ENCODE measurements around the gene MRPL33. TPM values are rescaled to one million over a fixed set of nuclear protein-coding genes. Genes with fewer than 3 reads are reported as not detected.

MRPL33 gene
- polyA plus RNA-seq, 1 donor from 2014 or later = 406 TPM

GRCh38 chr2:27806311-27807059 lies 35.0 kb downstream of the MRPL33 start:
- Histone ChIP-seq H3F3A (ENCODE audit: insufficient read depth, low read length, poor library complexity, severe bottlenecking) (no peaks in the 10 kb centered on the region), H3K9ac (ENCODE audit: low read length) (no peak overlapping the region), H3K4me3 (ENCODE audit: low read length) (no peak overlapping the region), H3K27me3 (ENCODE audit: insufficient read depth, low read depth, low read length) (no peaks in the 10 kb centered on the region), H3K36me3 (ENCODE audit: insufficient read depth, low read length) (no peaks in the 10 kb centered on the region), H3K79me2 (replicated peaks; ENCODE audit: insufficient read depth, low read length) (no peaks in the 10 kb centered on the region), H3K9me3 (ENCODE audit: low read length) (no peaks in the 10 kb centered on the region), H3K9me2 (ENCODE audit: insufficient read depth, low read length) (no peaks in the 10 kb centered on the region), H4K20me1 (ENCODE audit: insufficient read depth) (no peaks in the 10 kb centered on the region), H3K27ac (ENCODE audit: low read length) (no peak overlapping the region), H3K4me2 (ENCODE audit: low read length) (no peak overlapping the region), H2AFZ (ENCODE audit: low read depth, low read length) (no peak overlapping the region)
- TF ChIP-seq RAD21 (conservative IDR thresholded peaks at IDR 0.05) (no peak), EZH2 (IDR thresholded peaks at IDR 0.05; ENCODE audit: borderline replicate concordance, insufficient read depth, low read length, poor library complexity, severe bottlenecking) (no peak), POLR2AphosphoS5 (IDR thresholded peaks at IDR 0.05) (no peak), EP300 (conservative IDR thresholded peaks at IDR 0.05; ENCODE audit: poor library complexity, severe bottlenecking) (no peak), MXI1 (conservative IDR thresholded peaks at IDR 0.05; ENCODE audit: poor library complexity, severe bottlenecking) (no peak), SMC3 (conservative IDR thresholded peaks at IDR 0.05; ENCODE audit: poor library complexity) (no peak), TAF1 (IDR thresholded peaks at IDR 0.05; ENCODE audit: low read depth) (no peak)
- TF ChIP-seq, protein P1, sequence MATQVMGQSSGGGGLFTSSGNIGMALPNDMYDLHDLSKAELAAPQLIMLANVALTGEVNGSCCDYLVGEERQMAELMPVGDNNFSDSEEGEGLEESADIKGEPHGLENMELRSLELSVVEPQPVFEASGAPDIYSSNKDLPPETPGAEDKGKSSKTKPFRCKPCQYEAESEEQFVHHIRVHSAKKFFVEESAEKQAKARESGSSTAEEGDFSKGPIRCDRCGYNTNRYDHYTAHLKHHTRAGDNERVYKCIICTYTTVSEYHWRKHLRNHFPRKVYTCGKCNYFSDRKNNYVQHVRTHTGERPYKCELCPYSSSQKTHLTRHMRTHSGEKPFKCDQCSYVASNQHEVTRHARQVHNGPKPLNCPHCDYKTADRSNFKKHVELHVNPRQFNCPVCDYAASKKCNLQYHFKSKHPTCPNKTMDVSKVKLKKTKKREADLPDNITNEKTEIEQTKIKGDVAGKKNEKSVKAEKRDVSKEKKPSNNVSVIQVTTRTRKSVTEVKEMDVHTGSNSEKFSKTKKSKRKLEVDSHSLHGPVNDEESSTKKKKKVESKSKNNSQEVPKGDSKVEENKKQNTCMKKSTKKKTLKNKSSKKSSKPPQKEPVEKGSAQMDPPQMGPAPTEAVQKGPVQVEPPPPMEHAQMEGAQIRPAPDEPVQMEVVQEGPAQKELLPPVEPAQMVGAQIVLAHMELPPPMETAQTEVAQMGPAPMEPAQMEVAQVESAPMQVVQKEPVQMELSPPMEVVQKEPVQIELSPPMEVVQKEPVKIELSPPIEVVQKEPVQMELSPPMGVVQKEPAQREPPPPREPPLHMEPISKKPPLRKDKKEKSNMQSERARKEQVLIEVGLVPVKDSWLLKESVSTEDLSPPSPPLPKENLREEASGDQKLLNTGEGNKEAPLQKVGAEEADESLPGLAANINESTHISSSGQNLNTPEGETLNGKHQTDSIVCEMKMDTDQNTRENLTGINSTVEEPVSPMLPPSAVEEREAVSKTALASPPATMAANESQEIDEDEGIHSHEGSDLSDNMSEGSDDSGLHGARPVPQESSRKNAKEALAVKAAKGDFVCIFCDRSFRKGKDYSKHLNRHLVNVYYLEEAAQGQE (IDR thresholded peaks at IDR 0.05; ENCODE audit: borderline replicate concordance) = no peak

GRCh38 chr2:27807476-27807875 lies 36.0 kb downstream of the MRPL33 start:
- no peak overlapping the region for H3K9ac ChIP-seq (ENCODE audit: low read length)
- no peaks in the 10 kb centered on the region for H3K79me2 ChIP-seq (replicated peaks; ENCODE audit: insufficient read depth, low read length)

More at GRCh38 chr2:27807476-27807875, 36.0 kb downstream of the MRPL33 start:
- Histone ChIP-seq H3K27me3 (ENCODE audit: insufficient read depth, low read depth, low read length) (no peaks in the 10 kb centered on the region), H4K20me1 (ENCODE audit: insufficient read depth) (no peaks in the 10 kb centered on the region), H3K27ac (ENCODE audit: low read length) (no peak overlapping the region), H3K4me2 (ENCODE audit: low read length) (no peak overlapping the region), H3K9me2 (ENCODE audit: insufficient read depth, low read length) (no peaks in the 10 kb centered on the region), H3F3A (ENCODE audit: insufficient read depth, low read length, poor library complexity, severe bottlenecking) (no peaks in the 10 kb centered on the region), H3K4me3 (ENCODE audit: low read length) (no peak overlapping the region), H3K36me3 (ENCODE audit: insufficient read depth, low read length) (no peaks in the 10 kb centered on the region), H2AFZ (ENCODE audit: low read depth, low read length) (no peak overlapping the region), H3K9me3 (ENCODE audit: low read length) (no peaks in the 10 kb centered on the region)
- TF ChIP-seq, protein P1 (IDR thresholded peaks at IDR 0.05; ENCODE audit: borderline replicate concordance) = no peak
- TF ChIP-seq RAD21 (conservative IDR thresholded peaks at IDR 0.05) (no peak), TAF1 (IDR thresholded peaks at IDR 0.05; ENCODE audit: low read depth) (no peak), EZH2 (IDR thresholded peaks at IDR 0.05; ENCODE audit: borderline replicate concordance, insufficient read depth, low read length, poor library complexity, severe bottlenecking) (no peak), EP300 (conservative IDR thresholded peaks at IDR 0.05; ENCODE audit: poor library complexity, severe bottlenecking) (no peak), SMC3 (conservative IDR thresholded peaks at IDR 0.05; ENCODE audit: poor library complexity) (no peak), MXI1 (conservative IDR thresholded peaks at IDR 0.05; ENCODE audit: poor library complexity, severe bottlenecking) (no peak), POLR2AphosphoS5 (IDR thresholded peaks at IDR 0.05) (no peak)
- TF ChIP-seq, protein P2, sequence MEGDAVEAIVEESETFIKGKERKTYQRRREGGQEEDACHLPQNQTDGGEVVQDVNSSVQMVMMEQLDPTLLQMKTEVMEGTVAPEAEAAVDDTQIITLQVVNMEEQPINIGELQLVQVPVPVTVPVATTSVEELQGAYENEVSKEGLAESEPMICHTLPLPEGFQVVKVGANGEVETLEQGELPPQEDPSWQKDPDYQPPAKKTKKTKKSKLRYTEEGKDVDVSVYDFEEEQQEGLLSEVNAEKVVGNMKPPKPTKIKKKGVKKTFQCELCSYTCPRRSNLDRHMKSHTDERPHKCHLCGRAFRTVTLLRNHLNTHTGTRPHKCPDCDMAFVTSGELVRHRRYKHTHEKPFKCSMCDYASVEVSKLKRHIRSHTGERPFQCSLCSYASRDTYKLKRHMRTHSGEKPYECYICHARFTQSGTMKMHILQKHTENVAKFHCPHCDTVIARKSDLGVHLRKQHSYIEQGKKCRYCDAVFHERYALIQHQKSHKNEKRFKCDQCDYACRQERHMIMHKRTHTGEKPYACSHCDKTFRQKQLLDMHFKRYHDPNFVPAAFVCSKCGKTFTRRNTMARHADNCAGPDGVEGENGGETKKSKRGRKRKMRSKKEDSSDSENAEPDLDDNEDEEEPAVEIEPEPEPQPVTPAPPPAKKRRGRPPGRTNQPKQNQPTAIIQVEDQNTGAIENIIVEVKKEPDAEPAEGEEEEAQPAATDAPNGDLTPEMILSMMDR (IDR thresholded peaks at IDR 0.05; ENCODE audit: poor library complexity, severe bottlenecking) = no peak

Data from neural cell (in vitro differentiated cells).